Tibial nerve (tissue), 4 donors: ENCODE results near the gene RAB9A. TPM values are rescaled to one million over a fixed set of nuclear protein-coding genes. Genes with fewer than 3 reads are reported as not detected.

ENCODE experiments used
- DNase-seq, 2 donors: peaks; one replicate each; pipeline ENCODE4 v3.0.0-alpha.2; 2019; ENCODE audit warnings: low spot score in 2 of 2
- H3K27ac ChIP-seq, 4 donors: fragments of 200-600 bp; sonication (generic) in 3 of 4; one replicate each; pipeline ENCODE4 v1.5.1; 2017 to 2019; ENCODE audit warnings: mild to moderate bottlenecking in 1 of 4
- H3K27me3 ChIP-seq, 2 donors: fragments of 200-600 bp; sonication (generic) in 1 of 2; one replicate each; pipeline versions ENCODE4 v1.5.1 to v1.6.0; 2017 to 2019
- H3K36me3 ChIP-seq, 3 donors: fragments of 200-600 bp; sonication (generic); one replicate each; pipeline ENCODE4 v1.5.1; 2018 to 2019
- H3K4me1 ChIP-seq, 4 donors: fragments of 200-600 bp; sonication (generic) in 3 of 4; one replicate each; pipeline ENCODE4 v1.5.1; 2017 to 2019
- H3K4me3 ChIP-seq, 4 donors: fragments of 200-600 bp; sonication (generic) in 3 of 4; one replicate each; pipeline ENCODE4 v1.5.1; 2017 to 2019; ENCODE audit warnings: mild to moderate bottlenecking in 1 of 4, moderate library complexity in 1 of 4
- H3K9me3 ChIP-seq, 4 donors: fragments of 200-600 bp; sonication (generic) in 3 of 4; one replicate each; pipeline ENCODE4 v1.5.1; 2017 to 2019
- CTCF ChIP-seq, 5 experiments: fragments of 200-600 bp in 3 of 5; fragments of 450-650 bp in 2 of 5; sonication (generic) in 3 of 5; IDR thresholded peaks; one replicate each; pipeline ENCODE4 v1.5.1; 2016 to 2019; ENCODE audit warnings: antibody characterized with exemption in 5 of 5, mild to moderate bottlenecking in 3 of 5, moderate library complexity in 2 of 5
- EP300 ChIP-seq, 2 donors: sonication (generic); formaldehyde crosslinking; IDR thresholded peaks; one replicate each; pipeline ENCODE4 v1.6.1; 2017; ENCODE audit warnings: antibody characterized with exemption in 2 of 2, mild to moderate bottlenecking in 1 of 2
- POLR2A ChIP-seq, 2 donors: fragments of 450-650 bp; IDR thresholded peaks; one replicate each; pipeline ENCODE4 v1.6.1; 2017; ENCODE audit warnings: antibody characterized with exemption in 2 of 2, mild to moderate bottlenecking in 2 of 2, moderate library complexity in 2 of 2
- whole genome bisulfite sequencing, 2 donors: methylation state at CpG; one replicate each; pipeline ENCODE4 v1.1.5; 2018; 5-methylcytosine and 5-hydroxymethylcytosine counted together
- total RNA-seq, 4 donors: library from RNA; depleted of rRNA; stranded (reverse); fragments of >200 nt; gene quantifications; one replicate each; pipeline ENCODE4 v1.1.0, GENCODE V29; 2016

The RAB9A gene
- total RNA-seq, 4 donors from 2014 or later = 20.1 to 69.5 (median 24.9) TPM

- H3K27ac ChIP-seq = peak overlapping the region; percentile 5 to 71 (median 30)
These were observed 3.0 kb downstream of the RAB9A start for GRCh38 chrX:13691841-13692371.

GRCh38 chrX:13692771-13693231, 3.9 kb downstream of the RAB9A start:
- no peaks in the 10 kb centered on the region for H3K9me3 ChIP-seq
- H3K4me3 ChIP-seq = no peak overlapping the region
- peaks cover 0 to 5% of the 10 kb centered on the region in 2 donors for H3K27me3 ChIP-seq
- H3K27ac ChIP-seq = peak overlapping the region; percentile 13 to 71 (median 43)
- H3K36me3 ChIP-seq = no peaks in the 10 kb centered on the region
- no peak for TF ChIP-seq CTCF (IDR thresholded peaks at IDR 0.05)
- no peak for TF ChIP-seq POLR2A (IDR thresholded peaks at IDR 0.05)
- no peak for TF ChIP-seq EP300 (IDR thresholded peaks at IDR 0.05)
- WGBS, 2 donors = 68 to 84% methylated on average over 5 of the region's 5 CpGs
- H3K4me1 ChIP-seq = peaks cover 0 to 51% (median 29%) of the 10 kb centered on the region in 4 donors
- DNase-seq = no peak

More at GRCh38 chrX:13691841-13692371, 3.0 kb downstream of the RAB9A start:
- H3K9me3 ChIP-seq = no peaks in the 10 kb centered on the region
- 70 to 80% methylated on average over 7 of the region's 7 CpGs for WGBS, 2 donors
- H3K4me3 ChIP-seq = no peak overlapping the region
- H3K4me1 ChIP-seq = peaks cover 0 to 48% (median 28%) of the 10 kb centered on the region in 4 donors
- no peaks in the 10 kb centered on the region for H3K36me3 ChIP-seq
- TF ChIP-seq POLR2A (IDR thresholded peaks at IDR 0.05) (no peak), EP300 (IDR thresholded peaks at IDR 0.05) (no peak), CTCF (IDR thresholded peaks at IDR 0.05) (no peak)
- no peak for DNase-seq
- H3K27me3 ChIP-seq = peaks cover 0 to 5% of the 10 kb centered on the region in 2 donors

- Histone ChIP-seq H3K9me3 (no peaks in the 10 kb centered on the region), H3K4me1 (peaks cover 0 to 55% (median 30%) of the 10 kb centered on the region in 4 donors), H3K4me3 (no peak overlapping the region), H3K36me3 (no peaks in the 10 kb centered on the region), H3K27me3 (peaks cover 0 to under 1% of the 10 kb centered on the region in 2 donors), H3K27ac (peak overlapping the region in 3 of 4 donors; percentile 13 to 71 (median 67))
- no peak for TF ChIP-seq EP300 (IDR thresholded peaks at IDR 0.05)
- no peak for TF ChIP-seq CTCF (IDR thresholded peaks at IDR 0.05)
- no peak for TF ChIP-seq POLR2A (IDR thresholded peaks at IDR 0.05)
- 41 to 54% methylated on average over 7 of the region's 7 CpGs for WGBS, 2 donors
- DNase-seq = no peak
These were observed 4.5 kb downstream of the RAB9A start for GRCh38 chrX:13693341-13693961.

GRCh38 chrX:13694359-13694758, 5.4 kb downstream of the RAB9A start:
- Histone ChIP-seq H3K4me1 (peaks cover 0 to 64% (median 34%) of the 10 kb centered on the region in 4 donors), H3K9me3 (no peaks in the 10 kb centered on the region), H3K27ac (peak overlapping the region in 2 of 4 donors; percentile 33 to 71), H3K27me3 (no peaks in the 10 kb centered on the region), H3K36me3 (no peaks in the 10 kb centered on the region), H3K4me3 (no peak overlapping the region)
- 57 to 65% methylated on average over 2 of the region's 2 CpGs for WGBS, 2 donors
- no peak for TF ChIP-seq POLR2A (IDR thresholded peaks at IDR 0.05)
- no peak for TF ChIP-seq CTCF (IDR thresholded peaks at IDR 0.05)
- TF ChIP-seq EP300 (IDR thresholded peaks at IDR 0.05) = no peak
- no peak for DNase-seq

- TF ChIP-seq POLR2A (IDR thresholded peaks at IDR 0.05) (no peak), EP300 (IDR thresholded peaks at IDR 0.05) (no peak), CTCF (IDR thresholded peaks at IDR 0.05) (no peak)
- DNase-seq = no peak
- Histone ChIP-seq H3K9me3 (no peaks in the 10 kb centered on the region), H3K27ac (peak overlapping the region in 2 of 4 donors; percentile 33 to 71), H3K4me3 (no peak overlapping the region), H3K36me3 (no peaks in the 10 kb centered on the region), H3K27me3 (no peaks in the 10 kb centered on the region), H3K4me1 (peaks cover 0 to 70% (median 35%) of the 10 kb centered on the region in 4 donors)
- 53 to 63% methylated on average over 6 to 8 of the region's 8 CpGs for WGBS, 2 donors
These were observed 6.1 kb downstream of the RAB9A start for GRCh38 chrX:13694983-13695382.
